IPS-18c (cell line): ENCODE measurements around the gene DEPP1.
"Not testable (repeated sequence)": the region's sequence is repeated elsewhere in the genome, so short reads cannot be mapped to it uniquely, and the experiment has no call there.

Experiments used
- H3K4me3 ChIP-seq: 2 replicates; pipeline ENCODE4 v1.7.0; 2013; ENCODE audit warnings: low read depth, mild to moderate bottlenecking, low read length, moderate library complexity; ENCODE audit not compliant: insufficient read depth
- H3K9me3 ChIP-seq: one replicate; pipeline ENCODE4 v1.6.1; 2013; ENCODE audit warnings: mild to moderate bottlenecking, low read length, moderate library complexity; ENCODE audit not compliant: control insufficient read depth, insufficient read depth

The DEPP1 gene, protein sequence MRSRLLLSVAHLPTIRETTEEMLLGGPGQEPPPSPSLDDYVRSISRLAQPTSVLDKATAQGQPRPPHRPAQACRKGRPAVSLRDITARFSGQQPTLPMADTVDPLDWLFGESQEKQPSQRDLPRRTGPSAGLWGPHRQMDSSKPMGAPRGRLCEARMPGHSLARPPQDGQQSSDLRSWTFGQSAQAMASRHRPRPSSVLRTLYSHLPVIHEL

DNA sequence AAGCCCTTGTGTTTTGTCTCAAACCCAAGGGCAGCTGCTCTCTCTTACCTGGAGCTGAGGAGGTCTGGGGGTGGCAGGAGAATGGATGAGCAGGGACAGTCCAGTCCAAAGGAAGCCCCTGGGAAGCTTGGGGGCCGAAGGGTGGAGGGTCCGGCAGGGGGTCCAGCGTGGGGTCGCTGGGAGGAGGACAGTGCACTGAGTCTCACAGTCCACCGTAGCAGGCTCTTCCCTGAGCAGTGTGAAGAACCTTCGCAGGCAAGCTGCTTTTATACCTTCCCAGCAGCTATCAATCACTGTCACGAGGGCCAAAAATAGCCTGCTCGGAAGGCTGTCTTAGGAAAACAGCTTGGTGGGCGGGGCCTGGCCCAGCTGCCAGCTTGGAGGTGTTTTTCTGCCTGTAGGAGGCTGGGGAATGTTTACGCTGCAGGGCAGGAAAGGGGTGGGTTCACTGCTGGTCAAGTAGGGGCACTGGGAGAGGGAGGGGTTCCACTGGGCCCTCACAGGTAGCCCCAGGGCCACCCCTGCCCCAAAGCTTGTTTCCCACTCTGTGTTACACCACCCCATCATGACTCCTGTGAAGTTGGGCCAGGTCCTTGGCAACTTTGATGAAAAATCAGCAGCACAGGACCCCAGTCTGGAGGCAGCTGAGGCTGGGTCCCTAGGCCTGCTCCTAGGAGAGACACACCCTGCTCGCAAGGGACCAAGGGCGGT lies at the start of gene DEPP1:
TSS of gene DEPP1 (minus strand) at position 240 of the 711 bp plus-strand sequence. CDS start 779 bp downstream, outside the sequence.
- Histone ChIP-seq H3K9me3 (peaks cover 2% of the 10 kb centered on the region), H3K4me3 (peak within 1 kb of the TSS; percentile 31; the same call in 1 of the 2 replicates)

DNA sequence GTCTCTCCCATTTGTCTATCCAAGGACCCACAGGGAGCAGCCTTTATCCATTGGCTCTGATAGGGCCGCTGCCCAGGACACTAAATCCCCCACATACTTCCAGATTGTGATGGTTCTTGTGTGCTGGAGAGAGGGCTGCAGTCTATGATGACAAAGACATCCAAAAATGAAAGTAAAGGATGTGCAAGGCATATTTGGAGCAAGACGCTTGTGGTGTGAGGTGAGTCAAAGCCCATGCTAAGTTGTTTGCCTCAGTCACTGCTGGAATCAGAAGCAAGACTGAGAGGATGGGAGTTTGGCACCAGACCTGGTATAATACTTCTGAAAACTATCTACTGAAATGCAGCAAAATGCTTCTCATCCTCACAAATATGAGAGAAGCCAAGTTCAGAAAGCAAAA lies 44.8 kb upstream of the DEPP1 start:
- H3K4me3 ChIP-seq, result no peak overlapping the region
- peaks cover 3% of the 10 kb centered on the region for H3K9me3 ChIP-seq

DNA sequence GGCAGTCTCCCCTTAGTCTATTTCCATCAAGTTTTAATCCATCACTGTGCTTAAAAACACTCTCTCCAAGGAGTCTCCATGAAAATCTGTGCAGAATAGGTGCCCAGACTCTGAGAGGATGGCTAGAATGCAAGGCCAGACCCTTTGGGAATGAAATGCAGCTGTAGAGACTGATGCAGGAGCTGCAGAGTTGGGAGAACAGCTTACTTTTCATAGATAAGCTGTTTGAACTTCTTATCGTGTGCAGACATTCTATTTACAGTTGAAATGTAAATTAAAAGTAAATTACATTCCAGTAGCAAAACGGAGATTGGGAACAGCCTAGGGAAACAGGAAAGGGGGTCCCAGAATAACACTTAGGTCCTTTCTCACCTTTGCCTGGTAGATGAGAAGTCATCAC lies 37.0 kb upstream of the DEPP1 start:
- H3K9me3 ChIP-seq, result no peaks in the 10 kb centered on the region
- H3K4me3 ChIP-seq, result no peak overlapping the region

DNA sequence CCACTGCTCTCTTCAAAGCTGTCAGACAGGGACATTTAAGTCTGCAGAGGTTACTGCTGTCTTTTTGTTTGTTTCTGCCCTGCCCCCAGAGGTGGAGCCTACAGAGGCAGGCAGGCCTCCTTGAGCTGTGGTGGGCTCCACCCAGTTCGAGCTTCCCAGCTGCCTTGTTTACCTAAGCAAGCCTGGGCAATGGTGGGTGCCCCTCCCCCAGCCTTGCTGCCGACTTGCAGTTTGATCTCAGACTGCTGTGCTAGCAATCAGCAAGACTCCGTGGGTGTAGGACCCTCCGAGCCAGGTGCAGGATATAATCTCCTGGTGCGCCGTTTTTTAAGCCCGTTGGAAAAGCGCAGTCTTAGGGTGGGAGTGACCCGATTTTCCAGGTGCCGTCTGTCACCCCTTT lies 35.9 kb upstream of the DEPP1 start:
- not testable (repeated sequence) for H3K4me3 ChIP-seq, H3K9me3 ChIP-seq

DNA sequence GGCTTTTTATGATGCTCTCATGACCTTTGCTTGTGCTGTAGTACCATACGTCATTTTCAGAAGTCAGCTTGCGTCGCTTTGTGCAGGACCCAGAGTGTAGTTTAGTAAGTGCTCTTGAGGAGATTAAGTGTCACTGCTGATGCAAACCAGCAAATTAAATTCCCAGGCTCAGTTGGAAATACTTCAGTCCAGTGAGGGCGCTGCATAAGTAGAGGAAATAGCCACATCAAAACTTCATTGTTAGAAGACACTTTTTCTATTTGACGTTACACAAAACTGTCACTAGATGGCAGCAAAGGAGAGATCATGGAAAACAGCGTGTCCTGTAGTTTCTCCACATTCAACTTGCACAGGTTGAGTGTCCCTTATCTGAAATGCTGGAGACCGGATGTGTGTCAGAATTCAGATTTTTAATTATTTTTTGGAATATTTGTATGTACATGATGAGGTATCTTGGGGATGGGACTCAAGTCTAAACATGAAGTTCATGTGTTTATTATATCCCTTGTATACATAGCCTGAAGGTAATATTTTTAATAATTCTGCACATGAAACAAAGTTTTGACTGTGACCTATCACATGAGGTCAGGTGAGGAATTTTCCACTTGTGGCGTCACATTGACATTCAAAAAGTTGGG lies 30.0 kb upstream of the DEPP1 start:
- no peak overlapping the region for H3K4me3 ChIP-seq
- H3K9me3 ChIP-seq, result no peaks in the 10 kb centered on the region

DNA sequence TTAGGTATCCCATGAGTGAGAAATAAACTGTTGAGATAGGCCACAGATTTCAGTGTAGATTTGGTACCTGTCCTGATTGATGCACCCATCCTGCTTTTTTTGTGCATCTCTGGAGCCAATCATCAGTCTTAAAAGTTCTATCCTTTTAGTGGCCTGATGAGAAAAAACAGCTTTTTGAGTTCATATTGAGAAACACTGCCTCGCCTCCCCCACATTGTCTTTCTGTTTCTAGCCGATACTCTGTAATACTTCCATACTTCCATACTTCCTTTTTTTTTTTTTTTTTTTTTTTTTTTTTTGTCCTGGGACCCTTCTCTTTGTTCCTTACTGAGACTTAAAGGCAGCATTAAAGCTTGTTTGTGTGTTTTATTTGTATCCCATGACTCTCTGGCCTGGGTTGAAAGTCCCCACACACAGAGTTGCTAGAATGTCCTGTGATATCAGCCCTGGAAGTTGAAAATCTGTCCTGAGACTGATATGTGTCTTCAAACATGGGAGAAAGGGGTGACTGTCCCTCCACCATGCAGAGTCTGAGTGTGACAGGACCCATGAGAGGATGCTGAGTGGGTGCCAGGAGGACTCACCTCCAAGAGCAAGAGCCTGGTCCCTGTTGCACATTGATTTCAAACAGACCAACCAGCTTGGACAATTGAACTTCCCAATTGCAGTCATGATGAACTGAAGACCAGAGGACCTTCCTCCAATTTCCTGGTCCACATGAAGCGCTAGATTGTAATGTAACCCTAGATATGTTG lies 27.8 kb upstream of the DEPP1 start:
- H3K4me3 ChIP-seq, result no peak overlapping the region

DNA sequence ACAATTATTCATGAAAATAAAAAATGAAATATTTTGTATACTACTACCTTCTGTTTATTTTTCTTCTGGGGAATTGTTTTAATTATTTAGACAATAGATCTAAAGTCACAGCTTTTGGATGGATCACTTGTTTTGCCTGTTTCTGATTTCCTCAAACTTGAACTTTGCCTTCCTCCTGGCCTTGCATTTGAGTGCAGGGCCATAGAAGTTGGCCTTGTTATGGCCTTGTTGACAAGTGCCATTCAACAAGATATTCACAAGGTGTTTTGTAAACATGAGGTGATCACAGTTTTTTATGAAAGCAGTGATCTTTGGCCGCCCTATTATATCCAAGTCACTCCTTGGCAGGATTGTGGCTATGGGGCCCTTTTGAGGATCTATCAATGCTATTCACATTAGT lies 26.7 kb upstream of the DEPP1 start:
- no peaks in the 10 kb centered on the region for H3K9me3 ChIP-seq
- no peak overlapping the region for H3K4me3 ChIP-seq

More for the DNA sequence above, 27.8 kb upstream of the DEPP1 start:
- no peaks in the 10 kb centered on the region for H3K9me3 ChIP-seq

DNA sequence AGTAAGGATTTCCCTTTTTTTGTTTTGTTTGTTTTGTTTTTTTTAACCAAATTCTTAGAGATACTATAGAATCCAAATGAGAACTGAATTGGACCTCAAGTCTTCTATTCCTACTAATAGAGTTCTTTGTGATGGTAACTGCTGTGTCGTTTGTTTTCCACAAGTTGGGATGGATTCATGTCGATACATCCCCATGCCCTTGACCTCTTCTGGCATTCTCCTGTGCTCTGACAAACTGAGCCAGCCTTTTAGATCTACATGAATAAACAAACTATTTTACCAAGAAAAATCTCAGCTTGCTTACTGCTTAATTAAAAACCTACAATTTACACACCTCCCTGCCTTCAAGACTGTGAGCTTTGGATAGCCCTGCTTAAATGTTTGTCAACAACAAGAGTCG lies 26.1 kb upstream of the DEPP1 start:
- H3K4me3 ChIP-seq, result no peak overlapping the region

DNA sequence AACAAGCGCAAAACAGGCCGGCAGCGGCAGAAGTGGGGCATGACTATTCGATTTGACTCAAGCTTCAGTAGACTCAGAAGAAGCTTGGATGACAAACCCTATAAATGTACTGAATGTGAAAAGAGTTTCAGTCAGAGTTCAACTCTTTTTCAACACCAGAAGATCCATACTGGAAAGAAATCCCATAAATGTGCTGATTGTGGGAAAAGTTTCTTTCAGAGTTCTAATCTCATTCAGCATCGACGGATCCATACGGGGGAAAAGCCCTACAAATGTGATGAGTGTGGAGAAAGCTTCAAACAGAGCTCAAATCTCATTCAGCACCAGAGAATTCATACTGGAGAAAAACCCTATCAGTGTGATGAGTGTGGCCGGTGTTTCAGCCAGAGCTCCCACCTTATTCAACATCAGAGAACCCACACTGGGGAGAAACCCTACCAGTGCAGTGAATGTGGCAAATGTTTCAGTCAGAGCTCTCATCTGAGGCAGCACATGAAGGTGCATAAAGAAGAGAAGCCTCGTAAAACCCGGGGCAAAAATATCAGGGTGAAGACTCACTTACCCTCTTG lies 24.9 kb upstream of the DEPP1 start:
- Histone ChIP-seq H3K9me3 (no peaks in the 10 kb centered on the region), H3K4me3 (no peak overlapping the region)

More for the DNA sequence above, 26.1 kb upstream of the DEPP1 start:
- H3K9me3 ChIP-seq, result no peaks in the 10 kb centered on the region

DNA sequence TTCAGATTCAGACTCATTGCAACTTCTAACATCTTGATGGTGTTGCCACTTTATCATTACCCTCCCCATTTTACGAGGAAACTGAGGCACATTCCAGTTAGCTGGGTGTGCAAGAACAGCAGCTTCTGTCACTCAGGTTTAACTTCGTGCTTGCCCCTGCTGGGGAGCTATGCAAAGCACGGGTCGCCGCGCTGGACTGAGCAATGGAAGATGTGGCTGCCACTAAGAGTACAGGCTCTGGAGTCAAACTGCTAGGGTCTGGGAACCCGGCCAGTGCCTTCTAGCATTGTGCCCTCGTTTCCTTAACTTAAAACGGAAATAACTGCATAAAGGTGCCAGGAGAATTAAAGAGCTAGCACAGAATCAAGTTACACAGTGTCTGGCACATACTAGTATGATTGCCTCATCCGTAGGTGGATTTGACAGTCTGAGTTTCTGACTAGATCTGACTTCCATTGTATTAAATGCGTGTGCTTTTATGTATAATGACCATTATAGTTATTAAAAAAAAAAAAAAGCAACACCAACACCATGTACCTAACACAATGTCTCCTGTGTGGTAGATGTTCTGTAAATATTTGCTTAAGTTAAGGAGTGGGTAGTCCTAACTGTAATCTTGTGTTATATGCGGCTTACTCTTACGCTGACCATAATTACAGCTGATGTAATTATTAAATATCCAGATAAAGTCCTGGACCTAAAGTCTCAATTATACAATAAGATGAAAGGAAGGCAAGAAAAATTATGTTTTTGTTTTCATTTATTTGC lies 23.0 kb upstream of the DEPP1 start:
- Histone ChIP-seq H3K9me3 (no peaks in the 10 kb centered on the region), H3K4me3 (peak overlapping the region; percentile 50)

DNA sequence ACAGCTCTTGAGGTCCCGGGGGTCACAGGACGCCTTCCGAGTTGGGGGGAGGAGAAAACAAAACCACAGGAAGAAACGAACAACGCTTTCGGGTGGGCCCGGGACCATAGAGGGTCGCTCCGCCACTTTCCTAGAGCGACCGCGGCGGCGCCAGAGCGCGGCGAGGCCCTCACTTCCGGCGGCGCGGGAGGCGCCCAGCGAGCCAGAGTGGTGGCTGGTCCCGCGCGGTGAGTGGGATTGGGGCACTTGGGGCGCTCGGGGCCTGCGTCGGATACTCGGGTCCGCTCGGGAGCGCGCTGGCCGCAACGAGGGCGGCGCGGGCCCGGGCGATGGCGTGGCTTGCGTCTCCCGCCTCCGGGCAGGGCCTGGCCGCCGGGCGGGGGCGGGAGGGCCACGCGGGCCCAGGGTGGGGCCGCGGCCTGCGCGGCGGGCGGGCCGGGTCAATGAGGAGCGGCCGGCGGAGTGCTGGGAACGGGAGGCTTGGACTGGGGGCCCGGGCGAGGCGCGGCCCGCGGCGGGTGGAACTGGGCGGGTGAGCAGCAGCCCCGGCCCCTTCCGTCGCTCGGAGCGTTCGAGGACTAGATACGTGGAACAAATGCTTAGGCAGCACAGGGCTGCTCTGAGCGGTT lies 22.3 kb upstream of the DEPP1 start, which contains the start of gene ZNF22:
TSS of gene ZNF22 (plus strand) at position 172 of the 629 bp plus-strand sequence. CDS start 2,446 bp downstream, outside the sequence.
- peak within 1 kb of the TSS; percentile 50 for H3K4me3 ChIP-seq

DNA sequence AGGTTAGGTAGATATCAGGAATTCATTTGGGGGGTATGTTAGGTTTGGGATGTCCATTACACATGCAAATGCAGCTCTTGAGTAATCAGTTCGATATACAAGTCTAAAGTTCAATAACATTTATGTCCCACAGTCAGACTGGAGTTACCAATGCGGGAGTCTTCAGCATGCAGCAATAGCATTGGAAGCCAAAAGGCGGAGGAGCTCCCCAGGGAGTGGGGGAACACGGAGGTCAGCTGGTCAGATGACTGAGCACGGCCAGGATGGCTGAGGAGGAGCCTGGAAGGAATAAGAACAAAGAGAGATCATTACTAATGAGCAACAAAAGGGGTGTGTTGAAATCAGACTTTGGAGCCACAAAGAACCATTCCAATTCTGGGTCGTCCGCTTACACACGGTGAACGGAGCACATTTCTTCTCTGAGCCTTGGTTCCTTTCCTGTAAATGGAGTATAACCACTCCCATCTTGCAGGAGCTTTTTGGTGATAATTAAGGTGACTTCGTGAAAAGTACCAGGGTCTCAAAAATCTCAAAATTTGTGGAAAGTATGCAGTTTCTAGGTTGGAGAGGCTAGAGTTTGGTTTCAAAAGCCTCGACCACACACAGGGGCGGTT lies 21.6 kb upstream of the DEPP1 start:
- H3K9me3 ChIP-seq, result no peaks in the 10 kb centered on the region
- peak overlapping the region; percentile 50; the same call in 1 of the 2 replicates for H3K4me3 ChIP-seq

More for the DNA sequence above, 22.3 kb upstream of the DEPP1 start, which contains the start of gene ZNF22:
- no peaks in the 10 kb centered on the region for H3K9me3 ChIP-seq

DNA sequence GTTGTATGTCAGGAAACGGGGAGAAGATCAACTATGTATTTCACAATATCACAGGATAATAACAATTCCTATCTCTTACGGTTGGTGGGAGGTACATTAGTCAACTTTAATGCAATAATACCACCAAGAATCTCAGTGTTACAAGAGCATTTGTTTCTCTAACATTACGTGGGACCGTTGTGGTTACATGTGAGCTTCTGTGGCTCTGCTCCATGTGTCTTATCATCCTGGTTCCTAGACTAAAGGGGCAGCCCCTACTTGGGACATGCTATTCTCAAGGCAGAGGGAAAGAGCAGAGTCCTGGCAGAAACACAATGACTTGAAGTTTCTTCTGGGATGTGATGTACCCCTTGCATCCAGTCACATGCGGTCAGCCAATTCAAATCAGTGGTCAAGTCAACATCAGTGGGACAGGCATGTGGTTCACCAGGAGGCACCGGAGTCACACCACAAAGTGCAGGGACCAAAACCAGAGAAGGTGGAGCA lies 19.6 kb upstream of the DEPP1 start:
- no peaks in the 10 kb centered on the region for H3K9me3 ChIP-seq
- H3K4me3 ChIP-seq, result no peak overlapping the region

DNA sequence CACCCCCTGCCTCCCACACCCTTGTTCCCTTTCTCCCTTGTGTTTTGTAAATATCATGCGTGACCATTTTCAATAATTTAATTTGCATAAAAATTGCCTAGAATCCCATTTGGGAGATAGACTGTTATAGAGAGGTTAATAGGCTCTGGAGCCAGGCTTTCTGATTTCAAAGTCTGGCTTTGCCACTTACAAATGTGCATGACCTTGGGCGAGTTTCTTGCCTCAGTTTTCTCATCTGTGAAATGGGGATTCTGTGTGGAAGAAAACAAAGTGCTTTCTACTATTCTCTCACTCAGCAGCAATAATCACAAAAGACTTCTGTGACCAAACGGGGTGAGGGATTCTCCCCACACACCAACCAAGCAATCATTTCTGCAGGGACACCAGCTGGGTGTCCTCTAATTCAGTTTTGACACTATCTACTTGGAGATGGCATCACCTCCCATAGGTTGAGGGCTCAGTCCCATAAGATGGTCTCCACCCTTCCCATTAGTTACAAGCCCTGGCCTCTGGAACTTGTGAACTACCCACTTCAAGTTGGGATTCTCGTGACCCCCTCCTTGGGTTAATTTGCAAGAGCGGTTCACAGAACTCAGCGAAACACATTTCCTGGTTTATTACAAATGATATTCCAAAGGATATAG lies 18.6 kb upstream of the DEPP1 start:
- Histone ChIP-seq H3K4me3 (no peak overlapping the region), H3K9me3 (no peaks in the 10 kb centered on the region)
